ENCODE measurements around the gene IFI30.

IFI30 gene

DNA sequence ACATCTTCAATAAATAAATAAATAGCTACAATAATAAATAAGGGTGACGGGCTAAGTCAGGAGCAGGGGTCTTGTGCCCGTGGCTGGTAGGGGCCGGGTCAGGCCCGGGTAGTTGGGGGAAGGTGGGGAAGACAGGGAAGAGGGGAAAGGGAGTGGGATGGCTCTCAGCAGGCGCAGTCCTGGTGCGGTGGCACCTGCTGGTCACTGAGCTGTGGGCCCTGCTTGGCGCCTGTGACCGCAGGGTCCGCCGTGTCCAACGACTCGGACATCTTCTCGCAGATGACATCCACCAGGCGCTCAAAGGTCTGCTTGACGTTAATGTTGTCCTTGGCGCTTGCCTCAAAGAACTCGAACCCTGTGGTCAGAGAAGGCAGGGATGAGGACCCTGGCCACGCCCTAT lies 23.7 kb downstream of the IFI30 start:
- peaks cover 9 to 21% (median 18%) of the 10 kb centered on the region in 4 experiments for H3K4me1 ChIP-seq (ENCODE audit: control extremely low read depth in 1 of 4, control insufficient read depth in 4 of 4, insufficient read depth in 4 of 4, low read length in 3 of 4)
- H3K9me3 ChIP-seq (ENCODE audit: control extremely low read depth in 1 of 5, control insufficient read depth in 4 of 5, insufficient read depth in 2 of 5, low read depth in 1 of 5, low read length in 4 of 5): no peaks in the 10 kb centered on the region
- ChIA-PET POLR2A (no interaction called here), CTCF (interaction anchor here (1.0 to 2.1 kb wide), 4 partner anchors 52 to 215 kb away, joined by 3 to 7 read pairs (median 5); no protein-coding TSS in a partner anchor)
- no peak overlapping the region for H3K27ac ChIP-seq (ENCODE audit: insufficient read depth in 1 of 2, low read depth in 1 of 2, low read length in 2 of 2, poor library complexity in 1 of 2, severe bottlenecking in 2 of 2)
- WGBS (ENCODE audit: insufficient coverage): 93% methylated on average over 17 of the region's 18 CpGs
- DNase-seq: no peak
- no peaks in the 10 kb centered on the region for H3K27me3 ChIP-seq (replicated peaks in 2 of 5; ENCODE audit: control insufficient read depth in 4 of 5, insufficient read depth in 5 of 5, low read length in 4 of 5)
- H3K4me3 ChIP-seq (ENCODE audit: control insufficient read depth in 1 of 7, extremely low read depth in 1 of 7, insufficient read depth in 4 of 7, low read depth in 2 of 7, low read length in 6 of 7): no peak overlapping the region
- H3K36me3 ChIP-seq (ENCODE audit: control insufficient read depth in 4 of 4, insufficient read depth in 4 of 4, low read length in 3 of 4): peaks cover 0 to 42% (median 12%) of the 10 kb centered on the region in 4 experiments

DNA sequence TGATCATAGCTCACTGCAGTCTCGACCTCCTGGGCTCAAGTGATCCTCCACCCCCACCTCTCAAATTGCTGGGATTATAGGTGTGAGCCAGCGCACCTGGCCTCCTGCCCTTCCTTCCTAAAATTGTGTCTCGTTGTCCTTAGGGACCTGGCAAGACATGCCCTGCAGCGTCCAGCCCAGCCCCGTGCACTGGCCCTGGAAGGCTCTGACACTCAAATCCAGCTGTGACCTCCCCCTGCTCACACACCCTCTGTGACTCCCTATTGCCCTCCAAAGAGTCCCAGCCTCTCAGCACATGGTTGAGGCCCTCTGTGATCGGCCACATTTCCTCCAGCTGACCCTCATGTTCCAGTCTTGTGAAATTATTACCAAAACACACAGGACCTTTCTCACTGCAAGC lies 24.3 kb downstream of the IFI30 start:
- Histone ChIP-seq H3K27me3 (replicated peaks in 2 of 5; ENCODE audit: control insufficient read depth in 4 of 5, insufficient read depth in 5 of 5, low read length in 4 of 5) (no peaks in the 10 kb centered on the region), H3K4me3 (ENCODE audit: control insufficient read depth in 1 of 7, extremely low read depth in 1 of 7, insufficient read depth in 4 of 7, low read depth in 2 of 7, low read length in 6 of 7) (no peak overlapping the region), H3K9me3 (ENCODE audit: control extremely low read depth in 1 of 5, control insufficient read depth in 4 of 5, insufficient read depth in 2 of 5, low read depth in 1 of 5, low read length in 4 of 5) (no peaks in the 10 kb centered on the region), H3K4me1 (ENCODE audit: control extremely low read depth in 1 of 4, control insufficient read depth in 4 of 4, insufficient read depth in 4 of 4, low read length in 3 of 4) (peaks cover 9 to 24% (median 21%) of the 10 kb centered on the region in 4 experiments), H3K27ac (ENCODE audit: insufficient read depth in 1 of 2, low read depth in 1 of 2, low read length in 2 of 2, poor library complexity in 1 of 2, severe bottlenecking in 2 of 2) (no peak overlapping the region), H3K36me3 (ENCODE audit: control insufficient read depth in 4 of 4, insufficient read depth in 4 of 4, low read length in 3 of 4) (peaks cover 0 to 43% (median 12%) of the 10 kb centered on the region in 4 experiments)
- ChIA-PET POLR2A (no interaction called here), CTCF (interaction anchor here (1.0 to 2.1 kb wide), 4 partner anchors 51 to 214 kb away, joined by 3 to 7 read pairs (median 5); no protein-coding TSS in a partner anchor)
- no peak for DNase-seq
- 93% methylated on average over 6 of the region's 6 CpGs for WGBS (ENCODE audit: insufficient coverage)

- Histone ChIP-seq H3K9me3 (ENCODE audit: control extremely low read depth in 1 of 5, control insufficient read depth in 4 of 5, insufficient read depth in 2 of 5, low read depth in 1 of 5, low read length in 4 of 5) (no peaks in the 10 kb centered on the region), H3K36me3 (ENCODE audit: control insufficient read depth in 4 of 4, insufficient read depth in 4 of 4, low read length in 3 of 4) (peaks cover 0 to 43% (median 12%) of the 10 kb centered on the region in 4 experiments), H3K27me3 (replicated peaks in 2 of 5; ENCODE audit: control insufficient read depth in 4 of 5, insufficient read depth in 5 of 5, low read length in 4 of 5) (no peaks in the 10 kb centered on the region), H3K27ac (ENCODE audit: insufficient read depth in 1 of 2, low read depth in 1 of 2, low read length in 2 of 2, poor library complexity in 1 of 2, severe bottlenecking in 2 of 2) (no peak overlapping the region), H3K4me1 (ENCODE audit: control extremely low read depth in 1 of 4, control insufficient read depth in 4 of 4, insufficient read depth in 4 of 4, low read length in 3 of 4) (peaks cover 9 to 26% (median 23%) of the 10 kb centered on the region in 4 experiments), H3K4me3 (ENCODE audit: control insufficient read depth in 1 of 7, extremely low read depth in 1 of 7, insufficient read depth in 4 of 7, low read depth in 2 of 7, low read length in 6 of 7) (no peak overlapping the region)
- CTCF ChIA-PET: interaction anchor here (2.1 kb wide), 2 partner anchors 51 to 81 kb away, joined by 5 to 7 read pairs; no protein-coding TSS in a partner anchor
- 100% methylated on average over 1 of the region's 6 CpGs for WGBS (ENCODE audit: insufficient coverage)
- DNase-seq: no peak
- POLR2A ChIA-PET: no interaction called here
Measured at GRCh38 chr19:18198374-18198773, 24.8 kb downstream of the IFI30 start.

DNA sequence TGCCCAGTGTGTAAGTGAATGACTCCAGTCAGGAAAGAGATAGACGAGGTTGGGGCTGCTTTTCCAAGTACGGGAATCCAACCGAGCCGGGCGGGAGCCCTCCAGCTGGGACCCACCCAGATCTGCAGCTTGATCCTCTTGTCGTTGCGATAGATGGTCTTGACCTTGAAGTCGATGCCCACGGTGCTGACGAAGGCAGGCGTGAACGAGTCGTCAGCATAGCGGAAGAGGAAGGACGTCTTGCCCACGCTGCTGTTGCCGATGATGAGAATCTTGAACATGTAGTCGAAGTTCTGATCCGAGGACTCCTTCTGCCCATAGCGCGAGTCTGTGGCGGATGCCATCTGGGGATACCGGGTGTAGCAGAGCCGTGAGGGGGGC lies 28.8 kb downstream of the IFI30 start:
- Histone ChIP-seq H3K27me3 (replicated peaks in 2 of 5; ENCODE audit: control insufficient read depth in 4 of 5, insufficient read depth in 5 of 5, low read length in 4 of 5) (no peaks in the 10 kb centered on the region), H3K4me1 (ENCODE audit: control extremely low read depth in 1 of 4, control insufficient read depth in 4 of 4, insufficient read depth in 4 of 4, low read length in 3 of 4) (peaks cover 0 to 29% (median 28%) of the 10 kb centered on the region in 4 experiments), H3K4me3 (ENCODE audit: control insufficient read depth in 1 of 7, extremely low read depth in 1 of 7, insufficient read depth in 4 of 7, low read depth in 2 of 7, low read length in 6 of 7) (peak overlapping the region in 1 of 7 experiments; percentile 74), H3K36me3 (ENCODE audit: control insufficient read depth in 4 of 4, insufficient read depth in 4 of 4, low read length in 3 of 4) (peaks cover 0 to 30% (median 7%) of the 10 kb centered on the region in 4 experiments), H3K27ac (ENCODE audit: insufficient read depth in 1 of 2, low read depth in 1 of 2, low read length in 2 of 2, poor library complexity in 1 of 2, severe bottlenecking in 2 of 2) (no peak overlapping the region), H3K9me3 (ENCODE audit: control extremely low read depth in 1 of 5, control insufficient read depth in 4 of 5, insufficient read depth in 2 of 5, low read depth in 1 of 5, low read length in 4 of 5) (no peaks in the 10 kb centered on the region)
- CTCF ChIA-PET: interaction anchor here (1.1 to 4.3 kb wide), 6 partner anchors 10 to 126 kb away, joined by 3 to 28 read pairs (median 5); partner anchors contain the start of gene MPV17L2
- POLR2A ChIA-PET: no interaction called here
- peak in 1 of 3 donors; percentile 22 for DNase-seq
- 96% methylated on average over 23 of the region's 24 CpGs for WGBS (ENCODE audit: insufficient coverage)

- peak overlapping the region; percentile 48 to 86 (median 71) for H3K4me3 ChIP-seq (ENCODE audit: control insufficient read depth in 1 of 7, extremely low read depth in 1 of 7, insufficient read depth in 4 of 7, low read depth in 2 of 7, low read length in 6 of 7)
- 3% methylated on average over 31 of the region's 32 CpGs for WGBS (ENCODE audit: insufficient coverage)
- CTCF ChIA-PET: interaction anchor here (1.1 to 4.3 kb wide), 5 partner anchors 17 to 126 kb away, joined by 3 to 28 read pairs (median 4); a partner anchor contains a TSS
- H3K36me3 ChIP-seq (ENCODE audit: control insufficient read depth in 4 of 4, insufficient read depth in 4 of 4, low read length in 3 of 4): peaks cover 0 to 26% (median 6%) of the 10 kb centered on the region in 4 experiments
- no peak overlapping the region for H3K27ac ChIP-seq (ENCODE audit: insufficient read depth in 1 of 2, low read depth in 1 of 2, low read length in 2 of 2, poor library complexity in 1 of 2, severe bottlenecking in 2 of 2)
- no peak for DNase-seq
- POLR2A ChIA-PET: interaction anchor here (1.0 kb wide), 1 partner anchor 8 kb away, joined by 8 read pairs; no protein-coding TSS in a partner anchor
- H3K9me3 ChIP-seq (ENCODE audit: control extremely low read depth in 1 of 5, control insufficient read depth in 4 of 5, insufficient read depth in 2 of 5, low read depth in 1 of 5, low read length in 4 of 5): no peaks in the 10 kb centered on the region
- peaks cover 0 to 29% (median 28%) of the 10 kb centered on the region in 4 experiments for H3K4me1 ChIP-seq (ENCODE audit: control extremely low read depth in 1 of 4, control insufficient read depth in 4 of 4, insufficient read depth in 4 of 4, low read length in 3 of 4)
- no peaks in the 10 kb centered on the region for H3K27me3 ChIP-seq (replicated peaks in 2 of 5; ENCODE audit: control insufficient read depth in 4 of 5, insufficient read depth in 5 of 5, low read length in 4 of 5)
Measured at GRCh38 chr19:18202778-18203407, 29.3 kb downstream of the IFI30 start.

DNA sequence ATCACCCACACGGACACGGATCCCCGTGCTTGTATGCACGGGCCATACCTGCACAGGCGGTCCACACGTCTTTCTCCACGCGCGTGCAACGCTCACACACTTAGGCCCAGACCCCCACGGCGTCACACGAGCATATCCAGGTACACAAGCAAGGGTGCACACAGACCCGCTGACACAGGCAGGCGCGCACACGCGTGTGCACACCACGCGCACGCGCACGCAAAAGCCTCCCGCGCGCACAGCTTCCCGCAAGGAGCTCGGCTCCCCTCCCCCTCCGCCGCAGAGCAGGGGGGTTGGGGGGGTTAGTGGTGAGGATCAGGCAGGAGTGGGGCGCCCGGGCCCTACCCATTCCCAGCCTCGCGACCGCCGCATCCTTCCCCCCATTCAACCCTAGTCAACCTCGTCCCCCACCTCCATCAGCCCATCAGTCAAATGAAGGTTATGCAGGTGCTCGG lies 29.8 kb downstream of the IFI30 start:
- ChIA-PET CTCF (interaction anchor here (1.5 to 4.3 kb wide), 4 partner anchors 17 to 125 kb away, joined by 3 to 28 read pairs (median 5); a partner anchor contains a TSS), POLR2A (interaction anchor here (1.0 kb wide), 1 partner anchor 9 kb away, joined by 8 read pairs; no protein-coding TSS in a partner anchor)
- Histone ChIP-seq H3K4me1 (ENCODE audit: control extremely low read depth in 1 of 4, control insufficient read depth in 4 of 4, insufficient read depth in 4 of 4, low read length in 3 of 4) (peaks cover 0 to 30% (median 28%) of the 10 kb centered on the region in 4 experiments), H3K9me3 (ENCODE audit: control extremely low read depth in 1 of 5, control insufficient read depth in 4 of 5, insufficient read depth in 2 of 5, low read depth in 1 of 5, low read length in 4 of 5) (no peaks in the 10 kb centered on the region), H3K27ac (ENCODE audit: insufficient read depth in 1 of 2, low read depth in 1 of 2, low read length in 2 of 2, poor library complexity in 1 of 2, severe bottlenecking in 2 of 2) (no peak overlapping the region), H3K4me3 (ENCODE audit: control insufficient read depth in 1 of 7, extremely low read depth in 1 of 7, insufficient read depth in 4 of 7, low read depth in 2 of 7, low read length in 6 of 7) (peak overlapping the region; percentile 48 to 86 (median 71)), H3K36me3 (ENCODE audit: control insufficient read depth in 4 of 4, insufficient read depth in 4 of 4, low read length in 3 of 4) (peaks cover 0 to 20% (median 4%) of the 10 kb centered on the region in 4 experiments), H3K27me3 (replicated peaks in 2 of 5; ENCODE audit: control insufficient read depth in 4 of 5, insufficient read depth in 5 of 5, low read length in 4 of 5) (no peaks in the 10 kb centered on the region)
- peak in 1 of 3 donors; percentile 56 for DNase-seq
- 0% methylated on average over 23 of the region's 38 CpGs for WGBS (ENCODE audit: insufficient coverage)

Measured in common myeloid progenitor, CD34-positive (primary cell).